ENCODE results near the gene OTUB1. TPM values are rescaled to one million over a fixed set of nuclear protein-coding genes. Genes with fewer than 3 reads are reported as not detected.

The OTUB1 gene
- total RNA-seq, 1 experiment from 2014 or later: 87.0 TPM

DNA sequence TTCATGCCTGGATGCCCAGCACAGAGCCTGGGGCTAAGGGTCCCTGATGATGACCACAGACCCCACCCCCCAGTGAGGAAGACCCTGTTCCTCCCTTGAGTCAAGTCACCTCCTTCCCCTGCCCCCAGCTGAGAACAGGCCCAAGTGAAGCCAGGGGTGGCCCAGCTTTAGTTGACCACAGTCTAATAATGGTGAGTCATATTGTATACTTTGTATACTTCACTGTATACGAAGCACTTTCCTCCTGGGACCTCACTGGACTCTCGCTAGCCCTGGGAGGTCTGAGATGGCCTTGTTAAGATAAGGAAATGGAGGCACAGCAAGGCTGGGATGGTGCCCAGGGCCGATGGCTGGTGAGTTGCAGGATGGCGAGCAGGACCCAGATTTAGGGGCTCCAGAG lies 45.8 kb downstream of the OTUB1 start:
- no peak overlapping the region for H3K4me2 ChIP-seq (ENCODE audit: low read length)
- H3K36me3 ChIP-seq (ENCODE audit: control insufficient read depth in 1 of 2, insufficient read depth in 2 of 2, low read length in 2 of 2): no peaks in the 10 kb centered on the region
- H4K20me1 ChIP-seq (ENCODE audit: insufficient read depth): no peaks in the 10 kb centered on the region
- RAD21 ChIA-PET (ENCODE audit: low non-redundant PET in 1 of 2, low total read pairs in 2 of 2, uncharacterized antibody in 2 of 2, unreplicated experiment in 2 of 2): no interaction called here
- POLR2A ChIA-PET: no interaction called here
- no peak overlapping the region for H3K27ac ChIP-seq (ENCODE audit: low read depth, low read length)
- no peak overlapping the region for H2AFZ ChIP-seq (ENCODE audit: low read depth, low read length, poor library complexity, severe bottlenecking)
- DNase-seq (ENCODE audit: low read depth, low spot score): no peak
- no TSS peak for BruUV-seq (replicated peaks)
- H3K27me3 ChIP-seq (ENCODE audit: insufficient read depth, low read length): no peaks in the 10 kb centered on the region
- ATAC-seq: no peak
- CTCF ChIA-PET: no interaction called here
- TF ChIP-seq YY1 (IDR thresholded peaks at IDR 0.05; ENCODE audit: extremely low read depth, insufficient replicate concordance, low read depth, low read length): no peak
- TF ChIP-seq ELF1 (IDR thresholded peaks at IDR 0.05; ENCODE audit: borderline replicate concordance, low read depth): no peak
- no peak for TF ChIP-seq CEBPB (IDR thresholded peaks at IDR 0.05; ENCODE audit: low read depth)
- TF ChIP-seq, protein P1, sequence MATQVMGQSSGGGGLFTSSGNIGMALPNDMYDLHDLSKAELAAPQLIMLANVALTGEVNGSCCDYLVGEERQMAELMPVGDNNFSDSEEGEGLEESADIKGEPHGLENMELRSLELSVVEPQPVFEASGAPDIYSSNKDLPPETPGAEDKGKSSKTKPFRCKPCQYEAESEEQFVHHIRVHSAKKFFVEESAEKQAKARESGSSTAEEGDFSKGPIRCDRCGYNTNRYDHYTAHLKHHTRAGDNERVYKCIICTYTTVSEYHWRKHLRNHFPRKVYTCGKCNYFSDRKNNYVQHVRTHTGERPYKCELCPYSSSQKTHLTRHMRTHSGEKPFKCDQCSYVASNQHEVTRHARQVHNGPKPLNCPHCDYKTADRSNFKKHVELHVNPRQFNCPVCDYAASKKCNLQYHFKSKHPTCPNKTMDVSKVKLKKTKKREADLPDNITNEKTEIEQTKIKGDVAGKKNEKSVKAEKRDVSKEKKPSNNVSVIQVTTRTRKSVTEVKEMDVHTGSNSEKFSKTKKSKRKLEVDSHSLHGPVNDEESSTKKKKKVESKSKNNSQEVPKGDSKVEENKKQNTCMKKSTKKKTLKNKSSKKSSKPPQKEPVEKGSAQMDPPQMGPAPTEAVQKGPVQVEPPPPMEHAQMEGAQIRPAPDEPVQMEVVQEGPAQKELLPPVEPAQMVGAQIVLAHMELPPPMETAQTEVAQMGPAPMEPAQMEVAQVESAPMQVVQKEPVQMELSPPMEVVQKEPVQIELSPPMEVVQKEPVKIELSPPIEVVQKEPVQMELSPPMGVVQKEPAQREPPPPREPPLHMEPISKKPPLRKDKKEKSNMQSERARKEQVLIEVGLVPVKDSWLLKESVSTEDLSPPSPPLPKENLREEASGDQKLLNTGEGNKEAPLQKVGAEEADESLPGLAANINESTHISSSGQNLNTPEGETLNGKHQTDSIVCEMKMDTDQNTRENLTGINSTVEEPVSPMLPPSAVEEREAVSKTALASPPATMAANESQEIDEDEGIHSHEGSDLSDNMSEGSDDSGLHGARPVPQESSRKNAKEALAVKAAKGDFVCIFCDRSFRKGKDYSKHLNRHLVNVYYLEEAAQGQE (IDR thresholded peaks at IDR 0.05; ENCODE audit: low read depth): no peak
- TF ChIP-seq, protein P2, sequence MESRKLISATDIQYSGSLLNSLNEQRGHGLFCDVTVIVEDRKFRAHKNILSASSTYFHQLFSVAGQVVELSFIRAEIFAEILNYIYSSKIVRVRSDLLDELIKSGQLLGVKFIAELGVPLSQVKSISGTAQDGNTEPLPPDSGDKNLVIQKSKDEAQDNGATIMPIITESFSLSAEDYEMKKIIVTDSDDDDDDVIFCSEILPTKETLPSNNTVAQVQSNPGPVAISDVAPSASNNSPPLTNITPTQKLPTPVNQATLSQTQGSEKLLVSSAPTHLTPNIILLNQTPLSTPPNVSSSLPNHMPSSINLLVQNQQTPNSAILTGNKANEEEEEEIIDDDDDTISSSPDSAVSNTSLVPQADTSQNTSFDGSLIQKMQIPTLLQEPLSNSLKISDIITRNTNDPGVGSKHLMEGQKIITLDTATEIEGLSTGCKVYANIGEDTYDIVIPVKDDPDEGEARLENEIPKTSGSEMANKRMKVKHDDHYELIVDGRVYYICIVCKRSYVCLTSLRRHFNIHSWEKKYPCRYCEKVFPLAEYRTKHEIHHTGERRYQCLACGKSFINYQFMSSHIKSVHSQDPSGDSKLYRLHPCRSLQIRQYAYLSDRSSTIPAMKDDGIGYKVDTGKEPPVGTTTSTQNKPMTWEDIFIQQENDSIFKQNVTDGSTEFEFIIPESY (IDR thresholded peaks at IDR 0.05; ENCODE audit: extremely low read depth, insufficient replicate concordance, low read length): no peak
- TF ChIP-seq SRF (IDR thresholded peaks at IDR 0.05; ENCODE audit: low read depth): no peak
- no peak for TF ChIP-seq EZH2phosphoT487 (IDR thresholded peaks at IDR 0.05; ENCODE audit: borderline replicate concordance)
- TF ChIP-seq, protein P3, sequence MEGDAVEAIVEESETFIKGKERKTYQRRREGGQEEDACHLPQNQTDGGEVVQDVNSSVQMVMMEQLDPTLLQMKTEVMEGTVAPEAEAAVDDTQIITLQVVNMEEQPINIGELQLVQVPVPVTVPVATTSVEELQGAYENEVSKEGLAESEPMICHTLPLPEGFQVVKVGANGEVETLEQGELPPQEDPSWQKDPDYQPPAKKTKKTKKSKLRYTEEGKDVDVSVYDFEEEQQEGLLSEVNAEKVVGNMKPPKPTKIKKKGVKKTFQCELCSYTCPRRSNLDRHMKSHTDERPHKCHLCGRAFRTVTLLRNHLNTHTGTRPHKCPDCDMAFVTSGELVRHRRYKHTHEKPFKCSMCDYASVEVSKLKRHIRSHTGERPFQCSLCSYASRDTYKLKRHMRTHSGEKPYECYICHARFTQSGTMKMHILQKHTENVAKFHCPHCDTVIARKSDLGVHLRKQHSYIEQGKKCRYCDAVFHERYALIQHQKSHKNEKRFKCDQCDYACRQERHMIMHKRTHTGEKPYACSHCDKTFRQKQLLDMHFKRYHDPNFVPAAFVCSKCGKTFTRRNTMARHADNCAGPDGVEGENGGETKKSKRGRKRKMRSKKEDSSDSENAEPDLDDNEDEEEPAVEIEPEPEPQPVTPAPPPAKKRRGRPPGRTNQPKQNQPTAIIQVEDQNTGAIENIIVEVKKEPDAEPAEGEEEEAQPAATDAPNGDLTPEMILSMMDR (IDR thresholded peaks at IDR 0.05 in 2 of 3, conservative IDR thresholded peaks at IDR 0.05 in 1 of 3; ENCODE audit: borderline replicate concordance in 1 of 3, insufficient read depth in 1 of 3, low read depth in 2 of 3, low read length in 2 of 3): no peak
- TF ChIP-seq ZFX (IDR thresholded peaks at IDR 0.05): no peak
- TF ChIP-seq, protein P4, sequence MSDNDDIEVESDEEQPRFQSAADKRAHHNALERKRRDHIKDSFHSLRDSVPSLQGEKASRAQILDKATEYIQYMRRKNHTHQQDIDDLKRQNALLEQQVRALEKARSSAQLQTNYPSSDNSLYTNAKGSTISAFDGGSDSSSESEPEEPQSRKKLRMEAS (IDR thresholded peaks at IDR 0.05): no peak
- TF ChIP-seq ZNF274 (IDR thresholded peaks at IDR 0.05; ENCODE audit: low read depth, low read length): no peak
- TF ChIP-seq JUND (IDR thresholded peaks at IDR 0.05): no peak
- no peak for TF ChIP-seq FOSL1 (IDR thresholded peaks at IDR 0.05; ENCODE audit: low read depth)
- TF ChIP-seq TCF7L2 (IDR thresholded peaks at IDR 0.05; ENCODE audit: borderline replicate concordance, extremely low read depth, insufficient read depth, insufficient read length): no peak
- no peak for TF ChIP-seq EGR1 (IDR thresholded peaks at IDR 0.05; ENCODE audit: low read depth)
- no peak for TF ChIP-seq SIN3A (IDR thresholded peaks at IDR 0.05; ENCODE audit: low read depth)
- no peak for TF ChIP-seq CBX3 (IDR thresholded peaks at IDR 0.05; ENCODE audit: low read depth)
- H3K9me3 ChIP-seq (ENCODE audit: control insufficient read depth in 1 of 2, insufficient read depth in 1 of 2, low read depth in 1 of 2, low read length in 2 of 2): no peaks in the 10 kb centered on the region
- peaks cover 0 to 1% of the 10 kb centered on the region in 2 experiments; a peak in 1 of 4 replicates for H3K4me1 ChIP-seq (ENCODE audit: control insufficient read depth in 1 of 2, insufficient read depth in 2 of 2, low read length in 2 of 2)
- H3K79me2 ChIP-seq (ENCODE audit: insufficient read depth, low read length): no peaks in the 10 kb centered on the region
- intact Hi-C loops (cut with micrococcal nuclease): no loop called here
- H3K9me2 ChIP-seq (ENCODE audit: insufficient read depth): no peaks in the 10 kb centered on the region
- H3K9ac ChIP-seq (ENCODE audit: low read length): no peak overlapping the region
- no peak overlapping the region for H3K4me3 ChIP-seq (replicated peaks in 1 of 2; ENCODE audit: low read depth in 1 of 2, low read length in 2 of 2)
